BE2C (cell line): ENCODE measurements around the gene RBM38.

Experiments used
- DNase-seq: peaks from one replicate; pipeline ENCODE4 v3.0.0-alpha.2; 2020
- H3K27me3 ChIP-seq: fragments of 250-450 bp; sonication (Bioruptor Pico); 2 replicates; pipeline ENCODE4 v1.5.1; 2020; ENCODE audit warnings: mild to moderate bottlenecking
- H3K36me3 ChIP-seq: fragments of 250-450 bp; sonication (Bioruptor Pico); 2 replicates; pipeline ENCODE4 v1.5.1; 2020; ENCODE audit warnings: mild to moderate bottlenecking
- H3K4me1 ChIP-seq: fragments of 250-450 bp; sonication (Bioruptor Pico); 2 replicates; pipeline ENCODE4 v1.5.1; 2020
- H3K4me3 ChIP-seq: 2 replicates; pipeline ENCODE4 v1.5.1; 2011; ENCODE audit warnings: low read depth, low read length
- H3K9me3 ChIP-seq: fragments of 250-450 bp; sonication (Bioruptor Pico); 2 replicates; pipeline ENCODE4 v1.5.1; 2020
- CTCF ChIP-seq: IDR thresholded peaks from 2 replicates; pipeline ENCODE4 v1.5.1; 2012; ENCODE audit warnings: mild to moderate bottlenecking, low read depth, low read length

RBM38 gene

GRCh38 chr20:57374343-57374930 is 16.8 kb upstream of the RBM38 start:
- TF ChIP-seq CTCF = no peak
- Histone ChIP-seq H3K4me1 (no peaks in the 10 kb centered on the region), H3K27me3 (no peaks in the 10 kb centered on the region), H3K36me3 (peaks cover 93% of the 10 kb centered on the region), H3K4me3 (no peak overlapping the region), H3K9me3 (no peaks in the 10 kb centered on the region)
- no peak for DNase-seq

GRCh38 chr20:57374931-57375651 is 16.1 kb upstream of the RBM38 start:
- peaks cover 86% of the 10 kb centered on the region for H3K36me3 ChIP-seq

GRCh38 chr20:57375652-57376230 is 15.5 kb upstream of the RBM38 start:
- Histone ChIP-seq H3K4me3 (no peak overlapping the region), H3K27me3 (no peaks in the 10 kb centered on the region), H3K9me3 (no peaks in the 10 kb centered on the region), H3K36me3 (peaks cover 84% of the 10 kb centered on the region), H3K4me1 (no peaks in the 10 kb centered on the region)
- no peak for TF ChIP-seq CTCF
- DNase-seq = no peak

More at GRCh38 chr20:57374931-57375651, 16.1 kb upstream of the RBM38 start:
- TF ChIP-seq CTCF = no peak
- H3K4me1 ChIP-seq = no peaks in the 10 kb centered on the region
- H3K9me3 ChIP-seq = no peaks in the 10 kb centered on the region
- H3K4me3 ChIP-seq = no peak overlapping the region
- no peaks in the 10 kb centered on the region for H3K27me3 ChIP-seq
- no peak for DNase-seq

GRCh38 chr20:57377350-57377749 is 13.8 kb upstream of the RBM38 start:
- no peak for TF ChIP-seq CTCF
- Histone ChIP-seq H3K27me3 (no peaks in the 10 kb centered on the region), H3K9me3 (no peaks in the 10 kb centered on the region), H3K4me3 (no peak overlapping the region), H3K36me3 (peaks cover 75% of the 10 kb centered on the region), H3K4me1 (no peaks in the 10 kb centered on the region)
- no peak for DNase-seq

GRCh38 chr20:57378107-57378506 is 13.1 kb upstream of the RBM38 start:
- Histone ChIP-seq H3K36me3 (peaks cover 67% of the 10 kb centered on the region), H3K9me3 (no peaks in the 10 kb centered on the region), H3K4me3 (no peak overlapping the region), H3K4me1 (no peaks in the 10 kb centered on the region), H3K27me3 (no peaks in the 10 kb centered on the region)
- no peak for DNase-seq
- TF ChIP-seq CTCF = no peak
